ENCODE data around the gene GRIN1. TPM values are rescaled to one million over a fixed set of nuclear protein-coding genes. Genes with fewer than 3 reads are reported as not detected.

GRIN1 gene
- total RNA-seq, 2 donors from 2014 or later, result not detected

- TF ChIP-seq CTCF (IDR thresholded peaks at IDR 0.05), result no peak
- no peaks in the 10 kb centered on the region for H3K36me3 ChIP-seq
- peaks cover 0 to 9% of the 10 kb centered on the region in 2 donors for H3K4me1 ChIP-seq
- H3K27ac ChIP-seq, result no peak overlapping the region
- no peaks in the 10 kb centered on the region for H3K9me3 ChIP-seq
- no peak for DNase-seq (ENCODE audit: low spot score)
- no peaks in the 10 kb centered on the region for H3K27me3 ChIP-seq
- no peak overlapping the region for H3K4me3 ChIP-seq
Measured at GRCh38 chr9:137212520-137212919, 73.6 kb downstream of the GRIN1 start.

- H3K36me3 ChIP-seq, result no peaks in the 10 kb centered on the region
- H3K27me3 ChIP-seq, result no peaks in the 10 kb centered on the region
- no peak for TF ChIP-seq CTCF (IDR thresholded peaks at IDR 0.05)
- peaks cover 0 to 17% of the 10 kb centered on the region in 2 donors for H3K4me1 ChIP-seq
- H3K4me3 ChIP-seq, result no peak overlapping the region
- H3K27ac ChIP-seq, result no peak overlapping the region
- DNase-seq (ENCODE audit: low spot score), result no peak
- no peaks in the 10 kb centered on the region for H3K9me3 ChIP-seq
Measured at GRCh38 chr9:137213160-137214060, 74.5 kb downstream of the GRIN1 start.

- H3K9me3 ChIP-seq, result no peaks in the 10 kb centered on the region
- DNase-seq (ENCODE audit: low spot score), result no peak
- peaks cover 0 to 25% of the 10 kb centered on the region in 2 donors for H3K4me1 ChIP-seq
- H3K27ac ChIP-seq, result no peak overlapping the region
- H3K27me3 ChIP-seq, result no peaks in the 10 kb centered on the region
- no peaks in the 10 kb centered on the region for H3K36me3 ChIP-seq
- H3K4me3 ChIP-seq, result no peak overlapping the region
- no peak for TF ChIP-seq CTCF (IDR thresholded peaks at IDR 0.05)
Measured at GRCh38 chr9:137214620-137215019, 75.7 kb downstream of the GRIN1 start.

GRCh38 chr9:137215196-137215986, 76.4 kb downstream of the GRIN1 start:
- no peak for TF ChIP-seq CTCF (IDR thresholded peaks at IDR 0.05)
- H3K27ac ChIP-seq, result no peak overlapping the region
- no peaks in the 10 kb centered on the region for H3K9me3 ChIP-seq
- H3K36me3 ChIP-seq, result no peaks in the 10 kb centered on the region
- H3K27me3 ChIP-seq, result no peaks in the 10 kb centered on the region
- no peak overlapping the region for H3K4me3 ChIP-seq
- H3K4me1 ChIP-seq, result peaks cover 0 to 25% of the 10 kb centered on the region in 2 donors
- no peak for DNase-seq (ENCODE audit: low spot score)

- no peak overlapping the region for H3K27ac ChIP-seq
- DNase-seq (ENCODE audit: low spot score), result no peak
- no peak for TF ChIP-seq CTCF (IDR thresholded peaks at IDR 0.05)
- H3K27me3 ChIP-seq, result no peaks in the 10 kb centered on the region
- no peak overlapping the region for H3K4me3 ChIP-seq
- H3K4me1 ChIP-seq, result peaks cover 0 to 30% of the 10 kb centered on the region in 2 donors
- no peaks in the 10 kb centered on the region for H3K36me3 ChIP-seq
- H3K9me3 ChIP-seq, result no peaks in the 10 kb centered on the region
Measured at GRCh38 chr9:137216188-137216965, 77.4 kb downstream of the GRIN1 start.

Measured in right atrium auricular region (tissue), 2 donors.